Limb (tissue), 2 donors: Measurements from ENCODE around the gene ZBTB38.

Experiments used
- DNase-seq, 2 donors: peaks; one replicate each; pipeline ENCODE4 v3.0.0-alpha.2; 2016; ENCODE audit errors: extremely low spot score in 2 of 2

The ZBTB38 gene

GRCh38 chr3:141338881-141339280, 29.4 kb upstream of the ZBTB38 start:
- no peak for DNase-seq

- no peak for DNase-seq
Observed at GRCh38 chr3:141341536-141341935, 26.8 kb upstream of the ZBTB38 start.

- no peak for DNase-seq
Observed at GRCh38 chr3:141342386-141342785, 25.9 kb upstream of the ZBTB38 start.

- no peak for DNase-seq
Observed at GRCh38 chr3:141343077-141343476, 25.2 kb upstream of the ZBTB38 start.

- DNase-seq: no peak
Observed at GRCh38 chr3:141343865-141344271, 24.4 kb upstream of the ZBTB38 start.

- DNase-seq: no peak
Observed at GRCh38 chr3:141345528-141345927, 22.8 kb upstream of the ZBTB38 start.

- no peak for DNase-seq
Observed at GRCh38 chr3:141346007-141346406, 22.3 kb upstream of the ZBTB38 start.

GRCh38 chr3:141346418-141346817, 21.9 kb upstream of the ZBTB38 start:
- DNase-seq: no peak

- DNase-seq: no peak
Observed at GRCh38 chr3:141346839-141347238, 21.5 kb upstream of the ZBTB38 start.

GRCh38 chr3:141348837-141349236, 19.5 kb upstream of the ZBTB38 start:
- DNase-seq: no peak

GRCh38 chr3:141349711-141350110, 18.6 kb upstream of the ZBTB38 start:
- DNase-seq: no peak

GRCh38 chr3:141350666-141351065, 17.6 kb upstream of the ZBTB38 start:
- DNase-seq: no peak

GRCh38 chr3:141352262-141352984, 15.9 kb upstream of the ZBTB38 start:
- no peak for DNase-seq

- no peak for DNase-seq
Observed at GRCh38 chr3:141353652-141354495, 14.4 kb upstream of the ZBTB38 start.

GRCh38 chr3:141354517-141354916, 13.8 kb upstream of the ZBTB38 start:
- no peak for DNase-seq

GRCh38 chr3:141355242-141355641, 13.1 kb upstream of the ZBTB38 start:
- DNase-seq: no peak

- no peak for DNase-seq
Observed at GRCh38 chr3:141356046-141356445, 12.3 kb upstream of the ZBTB38 start.

- peak in 1 of 2 donors; percentile 69 for DNase-seq
Observed at GRCh38 chr3:141360888-141361598, 7.3 kb upstream of the ZBTB38 start.

- no peak for DNase-seq
Observed at GRCh38 chr3:141362736-141363135, 5.6 kb upstream of the ZBTB38 start.

GRCh38 chr3:141365201-141365600, 3.1 kb upstream of the ZBTB38 start:
- DNase-seq: no peak

- no peak for DNase-seq
Observed at GRCh38 chr3:141366285-141367037, 1.8 kb upstream of the ZBTB38 start.
